CD14-positive monocyte (primary cell): ENCODE measurements around the gene SLC4A3. TPM values are rescaled to one million over a fixed set of nuclear protein-coding genes. Genes with fewer than 3 reads are reported as not detected.

Experiments
- DNase-seq, 3 donors: peaks; one replicate each; pipeline ENCODE4 v3.0.0-alpha.2; 2011 to 2022
- H2AFZ ChIP-seq: 2 replicates; pipeline ENCODE4 v1.6.0; 2012; ENCODE audit warnings: mild to moderate bottlenecking, low read depth, low read length, inconsistent platforms; ENCODE audit not compliant: insufficient read depth, poor library complexity, severe bottlenecking
- H3K27ac ChIP-seq, 2 donors: 1 replicate in 1 of 2; 2 replicates in 1 of 2; pipeline ENCODE4 v1.5.1; 2012 to 2013; ENCODE audit warnings: low read length in 2 of 2, control low read depth in 1 of 2, inconsistent platforms in 1 of 2, low read depth in 1 of 2, mild to moderate bottlenecking in 1 of 2
- H3K27me3 ChIP-seq, 2 donors: one replicate each; pipeline versions ENCODE4 v1.6.0 to v1.6.1; 2011 to 2013; ENCODE audit warnings: low read length in 2 of 2; ENCODE audit not compliant: control insufficient read depth in 2 of 2, insufficient read depth in 2 of 2
- H3K36me3 ChIP-seq, 2 donors: replicated peaks in 1 of 2; 1 replicate in 1 of 2; 2 replicates in 1 of 2; pipeline versions ENCODE4 v1.5.1 to v1.6.1; 2012 to 2013; ENCODE audit warnings: low read length in 2 of 2, control low read depth in 1 of 2, inconsistent platforms in 1 of 2, mild to moderate bottlenecking in 1 of 2; ENCODE audit not compliant: insufficient read depth in 2 of 2, control insufficient read depth in 1 of 2
- H3K4me1 ChIP-seq, 2 donors: 1 replicate in 1 of 2; 2 replicates in 1 of 2; pipeline versions ENCODE4 v1.5.1 to v1.6.1; 2012 to 2013; ENCODE audit warnings: low read length in 2 of 2, control low read depth in 1 of 2, inconsistent platforms in 1 of 2, mild to moderate bottlenecking in 1 of 2, moderate library complexity in 1 of 2; ENCODE audit not compliant: insufficient read depth in 2 of 2, control insufficient read depth in 1 of 2
- H3K4me2 ChIP-seq: replicated peaks from 2 replicates; pipeline ENCODE3; 2012; ENCODE audit warnings: low read length, moderate library complexity, mild to moderate bottlenecking; ENCODE audit not compliant: poor library complexity, severe bottlenecking; ENCODE audit errors: extremely low read depth
- H3K4me3 ChIP-seq, 3 experiments: fragments of 200-600 bp in 1 of 3; sonication (generic) in 1 of 3; replicated peaks in 1 of 3; 1 replicate in 2 of 3; 2 replicates in 1 of 3; pipeline ENCODE4 v1.5.1; 2011 to 2013; ENCODE audit warnings: low read length in 3 of 3, mild to moderate bottlenecking in 3 of 3, control low read depth in 2 of 3, low read depth in 2 of 3, inconsistent platforms in 1 of 3, moderate library complexity in 1 of 3
- H3K79me2 ChIP-seq: 2 replicates; pipeline ENCODE4 v1.6.0; 2012; ENCODE audit warnings: mild to moderate bottlenecking, control low read depth, inconsistent platforms, low read length, moderate library complexity; ENCODE audit not compliant: insufficient read depth
- H3K9ac ChIP-seq: 2 replicates; pipeline ENCODE4 v1.6.0; 2017; ENCODE audit warnings: low read length, mild to moderate bottlenecking; ENCODE audit not compliant: insufficient read depth, poor library complexity, severe bottlenecking
- H3K9me3 ChIP-seq, 2 donors: replicated peaks in 1 of 2; 1 replicate in 1 of 2; 2 replicates in 1 of 2; pipeline versions ENCODE4 v1.5.1 to v1.6.1; 2012 to 2013; ENCODE audit warnings: low read length in 2 of 2, control low read depth in 1 of 2; ENCODE audit not compliant: control insufficient read depth in 1 of 2, insufficient read depth in 1 of 2
- H4K20me1 ChIP-seq: 2 replicates; pipeline ENCODE4 v1.6.0; 2012; ENCODE audit warnings: mild to moderate bottlenecking, low read length, control low read depth, moderate library complexity; ENCODE audit not compliant: insufficient read depth
- H3K27ac Mint-ChIP-seq, 7 donors: one replicate each; pipeline ENCODE4 v1.8.0; 2020; ENCODE audit warnings: mild to moderate bottlenecking in 7 of 7, mixed read lengths in 7 of 7, moderate library complexity in 6 of 7, inconsistent platforms in 2 of 7
- H3K27me3 Mint-ChIP-seq, 3 donors: one replicate each; pipeline ENCODE4 v1.8.0; 2021 to 2022; ENCODE audit warnings: low read depth in 3 of 3, mild to moderate bottlenecking in 3 of 3, mixed read lengths in 3 of 3, moderate library complexity in 3 of 3, inconsistent platforms in 1 of 3
- H3K36me3 Mint-ChIP-seq, 2 donors: one replicate each; pipeline ENCODE4 v1.8.0; 2020; ENCODE audit warnings: mixed read lengths in 2 of 2, inconsistent platforms in 1 of 2, mild to moderate bottlenecking in 1 of 2
- H3K4me1 Mint-ChIP-seq: one replicate; pipeline ENCODE4 v1.8.0; 2020; ENCODE audit warnings: mild to moderate bottlenecking, mixed read lengths
- H3K4me3 Mint-ChIP-seq, 2 donors: one replicate each; pipeline ENCODE4 v1.8.0; 2020; ENCODE audit warnings: mild to moderate bottlenecking in 2 of 2, mixed read lengths in 2 of 2, moderate library complexity in 1 of 2
- H3K9me3 Mint-ChIP-seq, 7 donors: one replicate each; pipeline ENCODE4 v1.8.0; 2020 to 2022; ENCODE audit warnings: mixed read lengths in 7 of 7, mild to moderate bottlenecking in 6 of 7, moderate library complexity in 6 of 7, inconsistent platforms in 2 of 7
- CTCF ChIP-seq: fragments of 200-600 bp; IDR thresholded peaks from one replicate; pipeline ENCODE4 v1.8.0; 2022; ENCODE audit warnings: antibody characterized with exemption, mild to moderate bottlenecking
- WGBS: methylation state at CpG from one replicate; pipeline ENCODE4 v1.1.5; 2013; ENCODE audit warnings: missing lambda C conversion rate; ENCODE audit not compliant: insufficient coverage; 5-methylcytosine and 5-hydroxymethylcytosine counted together
- intact Hi-C, 2 donors: fragments of 100-400 bp; cut with micrococcal nuclease; formaldehyde crosslinking; loops; one replicate each; pipeline versions ENCODE4 v1.15.0 to v1.15.1; 2023
- polyA plus RNA-seq, 3 donors: library from polyadenylated mRNA; depleted of rRNA in 1 of 3; unstranded in 2 of 3; stranded (reverse) in 1 of 3; fragments of 300-500 nt in 2 of 3; fragments of >200 nt in 1 of 3; fragmentation: Illumina TruSeq in 2 of 3; gene quantifications; 1 replicate in 2 of 3; 2 replicates in 1 of 3; pipeline ENCODE4 v1.2.3, GENCODE V29; 2012 to 2021

SLC4A3 gene
- polyA plus RNA-seq, 3 donors = 0.31 TPM; not detected in 2

GRCh38 chr2:219619235-219619634, 8.2 kb upstream of the SLC4A3 start:
- Mint-ChIP-seq H3K27ac (no peak overlapping the region), H3K4me1 (peaks cover 4% of the 10 kb centered on the region), H3K4me3 (no peak overlapping the region), H3K9me3 (no peaks in the 10 kb centered on the region), H3K27me3 (peaks cover 7 to 13% (median 8%) of the 10 kb centered on the region in 3 donors), H3K36me3 (peaks cover 28% of the 10 kb centered on the region in 2 donors)
- Histone ChIP-seq H3K9me3 (no peaks in the 10 kb centered on the region), H3K9ac (no peak overlapping the region), H4K20me1 (no peaks in the 10 kb centered on the region), H3K79me2 (no peaks in the 10 kb centered on the region), H3K4me3 (no peak overlapping the region), H3K27ac (no peak overlapping the region), H2AFZ (no peak overlapping the region), H3K27me3 (peaks cover 0 to 8% of the 10 kb centered on the region in 2 donors), H3K4me1 (no peaks in the 10 kb centered on the region), H3K36me3 (peaks cover 23 to 30% of the 10 kb centered on the region in 2 donors), H3K4me2 (no peak overlapping the region)
- intact Hi-C loops = loop anchor here in 1 of 2 donors (10.0 kb wide), 1 partner anchor 194 kb away; no protein-coding TSS in a partner anchor
- no peak for TF ChIP-seq CTCF
- 67% methylated on average over 1 of the region's 4 CpGs for WGBS
- DNase-seq = no peak

DNA sequence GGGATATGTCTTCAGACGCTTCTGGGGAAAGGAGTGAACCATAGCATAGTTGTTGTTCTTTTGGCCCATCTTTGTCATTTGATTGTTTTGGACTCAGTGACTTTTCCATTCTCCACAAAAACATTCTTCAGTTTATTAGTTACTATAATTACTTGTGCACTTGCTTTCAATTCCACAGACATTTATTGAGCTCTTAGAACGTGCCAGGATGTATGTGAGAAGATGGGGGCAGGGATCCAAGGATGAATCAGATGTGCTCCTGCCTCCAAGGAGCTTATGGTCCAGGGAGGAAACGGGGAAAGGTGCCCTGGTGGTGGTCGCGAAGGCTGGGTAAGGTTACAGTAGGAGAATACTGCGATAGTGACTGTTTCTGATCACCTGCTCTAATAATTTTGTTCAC, 6.9 kb upstream of the SLC4A3 start:
- intact Hi-C loops = no loop called here

More for the DNA sequence above, 6.9 kb upstream of the SLC4A3 start:
- Histone ChIP-seq H3K9ac (no peak overlapping the region), H3K4me1 (no peaks in the 10 kb centered on the region), H3K4me3 (no peak overlapping the region), H3K9me3 (no peaks in the 10 kb centered on the region), H3K4me2 (no peak overlapping the region), H4K20me1 (no peaks in the 10 kb centered on the region), H3K79me2 (no peaks in the 10 kb centered on the region), H3K27me3 (peaks cover 0 to 13% of the 10 kb centered on the region in 2 donors), H3K36me3 (peaks cover 10 to 17% of the 10 kb centered on the region in 2 donors), H2AFZ (no peak overlapping the region), H3K27ac (no peak overlapping the region)
- peaks cover 15% of the 10 kb centered on the region in 2 donors for H3K36me3 Mint-ChIP-seq
- peaks cover 12 to 18% (median 14%) of the 10 kb centered on the region in 3 donors for H3K27me3 Mint-ChIP-seq
- H3K4me1 Mint-ChIP-seq = peaks cover 4% of the 10 kb centered on the region
- H3K9me3 Mint-ChIP-seq = no peaks in the 10 kb centered on the region
- no peak for DNase-seq
- H3K4me3 Mint-ChIP-seq = no peak overlapping the region
- H3K27ac Mint-ChIP-seq = no peak overlapping the region
- TF ChIP-seq CTCF = no peak
- 83% methylated on average over 2 of the region's 6 CpGs for WGBS
